Small intestine (tissue), 7 donors: ENCODE measurements around the gene SMOC2. TPM values are rescaled to one million over a fixed set of nuclear protein-coding genes. Genes with fewer than 3 reads are reported as not detected.
"Not testable (repeated sequence)": the region's sequence is repeated elsewhere in the genome, so short reads cannot be mapped to it uniquely, and the experiment has no call there.

Experiments used
- DNase-seq, 2 donors: peaks; one replicate each; pipeline versions ENCODE4 v3.0.0 to v3.0.0-alpha.2; 2013
- FAIRE-seq: peaks from 2 replicates; lab custom pipeline; 2012; peaks lifted over from hg19 to GRCh38; lab: Jason Lieb, UNC
- H3K27ac ChIP-seq, 3 donors: one replicate each; pipeline ENCODE4 v1.5.1; 2013; ENCODE audit warnings: low read length in 2 of 3, mild to moderate bottlenecking in 2 of 3, control low read depth in 1 of 3, inconsistent platforms in 1 of 3, low read depth in 1 of 3, moderate library complexity in 1 of 3
- H3K27me3 ChIP-seq, 3 donors: one replicate each; pipeline ENCODE4 v1.6.1; 2013; ENCODE audit warnings: low read length in 3 of 3, inconsistent platforms in 1 of 3; ENCODE audit not compliant: control insufficient read depth in 3 of 3, insufficient read depth in 3 of 3
- H3K36me3 ChIP-seq, 3 donors: one replicate each; pipeline ENCODE4 v1.6.1; 2013; ENCODE audit warnings: low read length in 3 of 3, inconsistent platforms in 1 of 3, low read depth in 1 of 3, mild to moderate bottlenecking in 1 of 3, moderate library complexity in 1 of 3; ENCODE audit not compliant: control insufficient read depth in 3 of 3, insufficient read depth in 2 of 3
- H3K4me1 ChIP-seq, 3 donors: one replicate each; pipeline ENCODE4 v1.6.1; 2013; ENCODE audit warnings: low read length in 2 of 3, inconsistent platforms in 1 of 3, low read depth in 1 of 3, mild to moderate bottlenecking in 1 of 3, moderate library complexity in 1 of 3; ENCODE audit not compliant: control insufficient read depth in 3 of 3, insufficient read depth in 2 of 3
- H3K4me3 ChIP-seq, 3 donors: one replicate each; pipeline ENCODE4 v1.5.1; 2013; ENCODE audit warnings: low read length in 3 of 3, control low read depth in 1 of 3, inconsistent platforms in 1 of 3, low read depth in 1 of 3, mild to moderate bottlenecking in 1 of 3, moderate library complexity in 1 of 3
- H3K9me3 ChIP-seq, 2 donors: one replicate each; pipeline ENCODE4 v1.6.1; 2013; ENCODE audit warnings: low read depth in 1 of 2, low read length in 1 of 2; ENCODE audit not compliant: control insufficient read depth in 2 of 2, insufficient read depth in 1 of 2
- WGBS, 3 donors: extraction: QIAGEN DNeasy Blood & Tissue Kit; methylation state at CpG; one replicate each; pipeline ENCODE4 v1.1.7; 2013; 5-methylcytosine and 5-hydroxymethylcytosine counted together
- polyA plus RNA-seq, 4 donors: library from polyadenylated mRNA; stranded (reverse) in 3 of 4; unstranded in 1 of 4; fragments of 200-250 nt in 3 of 4; fragments of 120-200 nt in 1 of 4; gene quantifications; one replicate each; pipeline versions ENCODE4 v1.2.1 to v1.2.3, GENCODE V29; 2013
- donor health status: healthy with polysubstance abuse.
- donor health status: control.
- donor health status: control.
- donor health status: Bipolar disorder and iron deficiency.
- donor health status: healthy.

Gene SMOC2
- polyA plus RNA-seq, 4 donors, result 0.89 to 56.7 (median 4.0) TPM

- no peak for DNase-seq
These were observed 235.1 kb downstream of the SMOC2 start for GRCh38 chr6:168675933-168676551.

GRCh38 chr6:168676552-168677322 is 235.8 kb downstream of the SMOC2 start:
- no peaks in the 10 kb centered on the region for H3K27me3 ChIP-seq
- H3K36me3 ChIP-seq, result no peaks in the 10 kb centered on the region
- no peaks in the 10 kb centered on the region for H3K9me3 ChIP-seq
- no peak overlapping the region for H3K27ac ChIP-seq
- H3K4me3 ChIP-seq, result no peak overlapping the region
- no peak for DNase-seq
- peaks cover 0 to 11% (median 0%) of the 10 kb centered on the region in 3 donors for H3K4me1 ChIP-seq
- no peak for FAIRE-seq
- 77 to 83% (median 78%) methylated on average over 16 of the region's 16 CpGs for WGBS, 3 donors

More at GRCh38 chr6:168675933-168676551, 235.1 kb downstream of the SMOC2 start:
- no peaks in the 10 kb centered on the region for H3K9me3 ChIP-seq
- FAIRE-seq, result no peak
- no peak overlapping the region for H3K4me3 ChIP-seq
- H3K4me1 ChIP-seq, result peaks cover 0 to 18% (median 0%) of the 10 kb centered on the region in 3 donors
- no peak overlapping the region for H3K27ac ChIP-seq
- no peaks in the 10 kb centered on the region for H3K36me3 ChIP-seq
- H3K27me3 ChIP-seq, result no peaks in the 10 kb centered on the region
- 82 to 86% (median 86%) methylated on average over 11 of the region's 11 CpGs for WGBS, 3 donors

GRCh38 chr6:168677323-168677781 is 236.4 kb downstream of the SMOC2 start:
- not testable (repeated sequence) for H3K9me3 ChIP-seq, FAIRE-seq, H3K4me3 ChIP-seq, H3K27me3 ChIP-seq, H3K27ac ChIP-seq, H3K36me3 ChIP-seq, DNase-seq, H3K4me1 ChIP-seq
- WGBS, 3 donors, result 71 to 78% (median 75%) methylated on average over 6 of the region's 6 CpGs

GRCh38 chr6:168678077-168678476 is 237.1 kb downstream of the SMOC2 start:
- H3K36me3 ChIP-seq, result no peaks in the 10 kb centered on the region
- peaks cover 0 to 3% (median 0%) of the 10 kb centered on the region in 3 donors for H3K4me1 ChIP-seq
- H3K27ac ChIP-seq, result no peak overlapping the region
- no peak for FAIRE-seq
- WGBS, 3 donors, result 51 to 64% (median 61%) methylated on average over 1 of the region's 1 CpG
- no peak for DNase-seq
- H3K9me3 ChIP-seq, result no peaks in the 10 kb centered on the region
- no peak overlapping the region for H3K4me3 ChIP-seq
- no peaks in the 10 kb centered on the region for H3K27me3 ChIP-seq

- FAIRE-seq (no peak), DNase-seq (no peak)
- H3K27ac ChIP-seq, result no peak overlapping the region
- no peak overlapping the region for H3K4me3 ChIP-seq
- peaks cover 0 to 3% (median 0%) of the 10 kb centered on the region in 3 donors for H3K4me1 ChIP-seq
- H3K27me3 ChIP-seq, result no peaks in the 10 kb centered on the region
- WGBS, 3 donors, result 55 to 60% (median 59%) methylated on average over 5 of the region's 5 CpGs
- H3K36me3 ChIP-seq, result no peaks in the 10 kb centered on the region
- H3K9me3 ChIP-seq, result no peaks in the 10 kb centered on the region
These were observed 237.6 kb downstream of the SMOC2 start for GRCh38 chr6:168678588-168678987.

GRCh38 chr6:168681748-168682147 is 240.8 kb downstream of the SMOC2 start:
- Histone ChIP-seq H3K4me1 (peaks cover 0 to 4% (median 0%) of the 10 kb centered on the region in 3 donors), H3K4me3 (no peak overlapping the region), H3K9me3 (no peaks in the 10 kb centered on the region), H3K27me3 (peaks cover 0 to 5% (median 0%) of the 10 kb centered on the region in 3 donors), H3K36me3 (no peaks in the 10 kb centered on the region), H3K27ac (no peak overlapping the region)
- 89 to 93% (median 91%) methylated on average over 5 of the region's 5 CpGs for WGBS, 3 donors
- no peak for FAIRE-seq
- DNase-seq, result no peak

GRCh38 chr6:168683621-168684020 is 242.6 kb downstream of the SMOC2 start:
- Histone ChIP-seq H3K27ac (no peak overlapping the region), H3K4me3 (no peak overlapping the region), H3K4me1 (peaks cover 0 to 8% (median 0%) of the 10 kb centered on the region in 3 donors), H3K36me3 (no peaks in the 10 kb centered on the region), H3K9me3 (no peaks in the 10 kb centered on the region), H3K27me3 (peaks cover 0 to 5% (median 0%) of the 10 kb centered on the region in 3 donors)
- no peak for FAIRE-seq
- no peak for DNase-seq
- 70 to 84% (median 74%) methylated on average over 11 of the region's 11 CpGs for WGBS, 3 donors

GRCh38 chr6:168684471-168684870 is 243.5 kb downstream of the SMOC2 start:
- H3K9me3 ChIP-seq, result no peaks in the 10 kb centered on the region
- no peak for DNase-seq
- H3K4me1 ChIP-seq, result peaks cover 0 to 8% (median 0%) of the 10 kb centered on the region in 3 donors
- 67 to 73% (median 70%) methylated on average over 8 of the region's 8 CpGs for WGBS, 3 donors
- H3K27ac ChIP-seq, result no peak overlapping the region
- no peaks in the 10 kb centered on the region for H3K36me3 ChIP-seq
- no peak overlapping the region for H3K4me3 ChIP-seq
- peaks cover 0 to 5% (median 0%) of the 10 kb centered on the region in 3 donors for H3K27me3 ChIP-seq
- no peak for FAIRE-seq
